ENCODE data around the gene GRID1. TPM values are rescaled to one million over a fixed set of nuclear protein-coding genes. Genes with fewer than 3 reads are reported as not detected.

Gene GRID1
- total and polyA plus RNA-seq, 9 of the 15 experiments (the other 6 are each of a cell fraction or from before 2014, with no cell fraction given): 0.01 to 7.2 (median 1.2) TPM

DNA sequence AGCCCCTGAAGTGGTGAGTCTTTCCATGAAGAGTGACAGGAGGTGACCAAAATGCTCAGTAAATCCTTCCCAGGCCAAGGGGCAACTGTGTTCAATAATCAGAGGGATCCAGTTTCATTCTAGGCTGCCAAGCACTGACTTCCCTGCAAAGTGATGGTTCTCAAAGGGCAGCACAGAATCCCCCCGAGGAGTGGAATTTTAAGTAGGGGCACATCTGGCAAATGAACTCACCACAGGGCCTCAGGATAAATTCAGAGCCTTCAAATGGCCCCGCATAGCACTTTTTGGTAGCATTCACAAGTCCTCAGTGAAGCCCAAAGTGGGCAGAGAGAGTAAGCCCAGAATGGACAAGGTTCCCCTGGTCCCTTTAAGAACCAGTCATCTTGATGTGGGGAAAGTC, 602.5 kb downstream of the GRID1 start:
- no TSS peak for BruUV-seq (replicated peaks)
- TF ChIP-seq IRF2 (CRISPR knock-in tag; IDR thresholded peaks at IDR 0.05) (no peak), MTF1 (CRISPR knock-in tag; IDR thresholded peaks at IDR 0.05; ENCODE audit: borderline replicate concordance) (no peak), GATA2 (CRISPR knock-in tag; IDR thresholded peaks at IDR 0.05) (no peak), NUFIP1 (IDR thresholded peaks at IDR 0.05; ENCODE audit: partially characterized antibody) (no peak), ETS1 (conservative IDR thresholded peaks at IDR 0.05; ENCODE audit: control insufficient read depth, low read depth, low read length) (no peak), CREBBP (IDR thresholded peaks at IDR 0.05; ENCODE audit: low read depth, low read length) (no peak), YY1 (IDR thresholded peaks at IDR 0.05; ENCODE audit: borderline replicate concordance in 1 of 3, control insufficient read depth in 1 of 3, extremely low read depth in 1 of 3, insufficient read depth in 3 of 3, insufficient read length in 1 of 3, insufficient replicate concordance in 2 of 3, low read depth in 1 of 3, low read length in 2 of 3) (no peak), ZBTB1 (CRISPR knock-in tag; IDR thresholded peaks at IDR 0.05; ENCODE audit: borderline replicate concordance, low read depth) (no peak), PHF8 (IDR thresholded peaks at IDR 0.05; ENCODE audit: borderline replicate concordance, low read length) (no peak), HSF4 (CRISPR knock-in tag; IDR thresholded peaks at IDR 0.05; ENCODE audit: borderline replicate concordance) (no peak), RBM34 (IDR thresholded peaks at IDR 0.05; ENCODE audit: borderline replicate concordance, insufficient read depth, low read length) (no peak), ZNF165 (CRISPR knock-in tag; IDR thresholded peaks at IDR 0.05; ENCODE audit: borderline replicate concordance) (no peak)

More for the DNA sequence above, 602.5 kb downstream of the GRID1 start:
- Histone ChIP-seq H3K36me3 (ENCODE audit: control insufficient read depth, insufficient read depth, low read length) (no peaks in the 10 kb centered on the region), H3K9ac (ENCODE audit: insufficient read depth in 1 of 2, low read depth in 2 of 2, low read length in 2 of 2) (no peak overlapping the region), H3K4me2 (ENCODE audit: insufficient read depth, low read length) (no peak overlapping the region), H3K27me3 (ENCODE audit: control insufficient read depth in 2 of 2, insufficient read depth in 2 of 2, low read length in 2 of 2) (no peaks in the 10 kb centered on the region), H3K4me3 (no peak overlapping the region), H2AFZ (ENCODE audit: low read depth, low read length) (no peak overlapping the region), H3K79me2 (ENCODE audit: control insufficient read depth, insufficient read depth, low read length) (no peaks in the 10 kb centered on the region), H4K20me1 (replicated peaks; ENCODE audit: control insufficient read depth, insufficient read depth, low read length) (no peaks in the 10 kb centered on the region), H3K9me1 (ENCODE audit: control insufficient read depth, insufficient read depth, low read length) (no peaks in the 10 kb centered on the region), H3K4me1 (replicated peaks in 1 of 2; ENCODE audit: control insufficient read depth in 2 of 2, insufficient read depth in 2 of 2, low read length in 2 of 2) (no peaks in the 10 kb centered on the region), H3K27ac (ENCODE audit: extremely low read depth, low read depth, low read length) (no peak overlapping the region), H3K9me3 (replicated peaks; ENCODE audit: control insufficient read depth, insufficient read depth, low read depth, low read length) (no peaks in the 10 kb centered on the region)
- intact Hi-C loops (cut with micrococcal nuclease): no loop called here
- no peak for DNase-seq (ENCODE audit: extremely low read depth in 1 of 4, low spot score in 3 of 4)
- no peak for FAIRE-seq
- in situ Hi-C loops (cut with MboI): no loop called here
- no peak for ATAC-seq
- ChIA-PET POLR2A (no interaction called here), CTCF (ENCODE audit: low intra/inter-chr PET ratio) (no interaction called here)
- 6% methylated on average over 2 of the region's 2 CpGs for WGBS (ENCODE audit: insufficient coverage, low coverage, missing lambda C conversion rate)
